ENCODE results near the gene ZC3H6. TPM values are rescaled to one million over a fixed set of nuclear protein-coding genes. Genes with fewer than 3 reads are reported as not detected.
A peak's percentile ranks its signal among the peaks of the same experiment; 100 is the strongest.

Gene ZC3H6, protein sequence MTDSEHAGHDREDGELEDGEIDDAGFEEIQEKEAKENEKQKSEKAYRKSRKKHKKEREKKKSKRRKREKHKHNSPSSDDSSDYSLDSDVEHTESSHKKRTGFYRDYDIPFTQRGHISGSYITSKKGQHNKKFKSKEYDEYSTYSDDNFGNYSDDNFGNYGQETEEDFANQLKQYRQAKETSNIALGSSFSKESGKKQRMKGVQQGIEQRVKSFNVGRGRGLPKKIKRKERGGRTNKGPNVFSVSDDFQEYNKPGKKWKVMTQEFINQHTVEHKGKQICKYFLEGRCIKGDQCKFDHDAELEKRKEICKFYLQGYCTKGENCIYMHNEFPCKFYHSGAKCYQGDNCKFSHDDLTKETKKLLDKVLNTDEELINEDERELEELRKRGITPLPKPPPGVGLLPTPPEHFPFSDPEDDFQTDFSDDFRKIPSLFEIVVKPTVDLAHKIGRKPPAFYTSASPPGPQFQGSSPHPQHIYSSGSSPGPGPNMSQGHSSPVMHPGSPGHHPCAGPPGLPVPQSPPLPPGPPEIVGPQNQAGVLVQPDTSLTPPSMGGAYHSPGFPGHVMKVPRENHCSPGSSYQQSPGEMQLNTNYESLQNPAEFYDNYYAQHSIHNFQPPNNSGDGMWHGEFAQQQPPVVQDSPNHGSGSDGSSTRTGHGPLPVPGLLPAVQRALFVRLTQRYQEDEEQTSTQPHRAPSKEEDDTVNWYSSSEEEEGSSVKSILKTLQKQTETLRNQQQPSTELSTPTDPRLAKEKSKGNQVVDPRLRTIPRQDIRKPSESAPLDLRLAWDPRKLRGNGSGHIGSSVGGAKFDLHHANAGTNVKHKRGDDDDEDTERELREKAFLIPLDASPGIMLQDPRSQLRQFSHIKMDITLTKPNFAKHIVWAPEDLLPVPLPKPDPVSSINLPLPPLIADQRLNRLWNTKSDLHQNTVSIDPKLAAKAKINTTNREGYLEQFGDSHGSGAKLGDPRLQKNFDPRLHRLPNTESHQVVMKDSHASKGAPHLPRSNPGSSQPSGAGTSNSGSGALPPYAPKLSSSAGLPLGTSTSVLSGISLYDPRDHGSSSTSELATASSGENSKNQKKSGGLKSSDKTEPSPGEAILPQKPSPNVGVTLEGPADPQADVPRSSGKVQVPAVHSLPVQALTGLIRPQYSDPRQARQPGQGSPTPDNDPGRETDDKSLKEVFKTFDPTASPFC
- 10 to 100 TPM; 14.4 to 15.0 TPM for total RNA-seq

DNA sequence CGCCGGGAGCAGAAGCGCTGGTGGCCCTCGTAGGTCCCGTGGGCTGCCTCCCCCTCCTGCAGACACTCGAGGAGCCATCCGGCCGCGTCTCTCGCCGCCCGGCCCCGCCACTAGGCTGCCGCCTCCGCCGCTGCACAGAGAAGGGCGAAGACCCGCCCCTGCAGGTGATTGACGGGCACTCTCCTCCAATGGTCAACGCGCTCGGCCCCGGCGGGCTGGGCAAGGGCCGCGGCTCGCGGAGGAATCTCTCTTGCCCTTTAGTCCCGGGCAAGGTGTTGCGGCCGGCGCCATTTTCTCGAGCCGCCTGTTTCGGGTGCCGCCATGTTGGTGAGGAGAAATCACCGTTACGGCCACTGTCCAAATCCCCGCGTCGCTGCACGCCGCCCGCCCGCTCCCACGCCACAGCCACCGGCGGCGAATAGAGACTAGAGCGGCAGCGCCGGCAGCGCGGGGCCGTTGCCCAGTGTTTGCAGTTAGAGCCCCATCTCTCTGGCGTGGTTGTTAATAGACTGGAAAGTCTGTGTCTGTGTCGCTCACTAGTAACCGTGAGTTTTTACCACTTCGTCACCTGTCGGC lies at the start of gene ZC3H6:
Gene ZC3H6 (plus strand): TSS at position 287 of the 576 bp plus-strand sequence. CDS start 398 bp downstream, outside the sequence.
- intact Hi-C loops (cut with micrococcal nuclease), result loop anchor here (1.0 to 5.0 kb wide), 4 partner anchors 20 to 307 kb away; partner anchors contain the start of genes CHCHD5, POLR1B, TMEM87B and ZC3H8

DNA sequence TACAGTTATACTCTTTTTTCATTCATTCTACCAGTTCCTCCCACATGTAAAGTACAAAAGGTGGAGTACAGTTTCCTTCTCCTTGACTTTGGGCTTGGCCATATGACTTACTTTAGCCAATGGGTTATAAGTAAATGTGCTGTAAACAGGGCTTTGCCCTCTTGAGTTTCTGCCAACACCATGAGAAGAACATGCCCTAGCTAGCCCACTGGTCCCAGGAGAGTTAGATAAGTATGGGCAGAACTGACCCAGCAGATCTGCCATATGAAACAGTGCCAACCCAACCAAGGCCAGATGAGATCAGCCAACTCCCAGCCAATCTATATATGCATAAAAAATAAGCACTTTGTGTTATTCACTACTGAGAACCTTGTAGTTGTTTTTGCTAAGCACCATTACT lies 46.0 kb upstream of the ZC3H6 start:
- CTCF ChIA-PET, result no interaction called here

More for the DNA sequence above, at the start of gene ZC3H6:
- peak; percentile 100 for DNase-seq
- Mint-ChIP-seq H3K4me1 (ENCODE audit: low read depth) (peaks cover 17% of the 10 kb centered on the region), H3K27ac (peak within 1 kb of the TSS; percentile 97), H3K4me3 (peak within 1 kb of the TSS; percentile 93), H3K27me3 (no peaks in the 10 kb centered on the region), H3K9me3 (no peaks in the 10 kb centered on the region), H3K36me3 (no peaks in the 10 kb centered on the region)
- ChIA-PET CTCF (no interaction called here), POLR2A (no interaction called here)

DNA sequence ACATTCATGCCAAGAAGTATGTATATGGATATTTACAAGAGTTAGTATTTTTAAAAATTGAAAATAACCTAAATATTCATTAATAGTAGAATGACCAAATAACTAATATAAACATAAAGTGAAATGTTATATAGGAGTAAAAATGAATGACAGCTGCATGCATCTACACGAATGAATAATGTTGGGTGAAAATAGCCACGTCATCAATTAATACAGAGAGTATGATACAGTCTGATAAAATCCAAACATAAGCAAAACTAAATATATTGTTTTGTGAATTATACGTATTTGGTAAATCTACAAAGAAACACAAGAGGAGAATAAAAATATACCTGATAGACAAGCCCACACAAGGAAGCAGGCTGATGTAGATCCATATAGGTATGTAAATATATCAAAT lies 45.0 kb upstream of the ZC3H6 start:
- Mint-ChIP-seq H3K27me3 (no peaks in the 10 kb centered on the region), H3K36me3 (peaks cover 27% of the 10 kb centered on the region), H3K27ac (no peak overlapping the region), H3K9me3 (no peaks in the 10 kb centered on the region), H3K4me3 (no peak overlapping the region), H3K4me1 (ENCODE audit: low read depth) (peaks cover 2% of the 10 kb centered on the region)
- POLR2A ChIA-PET, result no interaction called here
- intact Hi-C loops (cut with micrococcal nuclease), result no loop called here
- CTCF ChIA-PET, result no interaction called here
- DNase-seq, result no peak

More for the DNA sequence above, 46.0 kb upstream of the ZC3H6 start:
- H3K27ac Mint-ChIP-seq, result no peak overlapping the region
- peaks cover 2% of the 10 kb centered on the region for H3K4me1 Mint-ChIP-seq (ENCODE audit: low read depth)
- H3K27me3 Mint-ChIP-seq, result no peaks in the 10 kb centered on the region
- no peak overlapping the region for H3K4me3 Mint-ChIP-seq
- no peak for DNase-seq
- POLR2A ChIA-PET, result no interaction called here
- no peaks in the 10 kb centered on the region for H3K9me3 Mint-ChIP-seq
- peaks cover 32% of the 10 kb centered on the region for H3K36me3 Mint-ChIP-seq
- intact Hi-C loops (cut with micrococcal nuclease), result no loop called here

DNA sequence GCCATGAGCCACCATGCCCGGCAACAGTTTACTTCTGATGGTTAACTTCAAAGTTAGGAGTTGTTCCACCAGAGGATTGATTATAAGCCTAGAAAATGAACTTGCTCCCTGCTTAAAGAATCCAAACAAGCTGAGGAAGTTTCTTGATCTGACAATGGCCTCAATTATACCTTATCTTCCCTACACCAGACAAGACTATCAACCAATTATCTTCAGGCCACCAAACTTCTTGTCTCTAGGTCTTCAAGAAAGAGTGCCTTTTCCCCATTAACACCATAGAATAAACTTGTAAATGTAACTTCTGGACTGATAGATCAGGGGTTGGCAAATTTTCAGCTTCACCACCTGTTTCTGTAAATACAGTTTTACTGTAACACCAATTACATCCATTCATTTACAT lies 35.5 kb upstream of the ZC3H6 start:
- Mint-ChIP-seq H3K9me3 (no peaks in the 10 kb centered on the region), H3K27me3 (no peaks in the 10 kb centered on the region), H3K4me1 (ENCODE audit: low read depth) (peaks cover 16% of the 10 kb centered on the region), H3K27ac (no peak overlapping the region), H3K36me3 (peaks cover 21% of the 10 kb centered on the region), H3K4me3 (no peak overlapping the region)
- DNase-seq, result no peak
- POLR2A ChIA-PET, result no interaction called here
- CTCF ChIA-PET, result no interaction called here
- intact Hi-C loops (cut with micrococcal nuclease), result no loop called here

DNA sequence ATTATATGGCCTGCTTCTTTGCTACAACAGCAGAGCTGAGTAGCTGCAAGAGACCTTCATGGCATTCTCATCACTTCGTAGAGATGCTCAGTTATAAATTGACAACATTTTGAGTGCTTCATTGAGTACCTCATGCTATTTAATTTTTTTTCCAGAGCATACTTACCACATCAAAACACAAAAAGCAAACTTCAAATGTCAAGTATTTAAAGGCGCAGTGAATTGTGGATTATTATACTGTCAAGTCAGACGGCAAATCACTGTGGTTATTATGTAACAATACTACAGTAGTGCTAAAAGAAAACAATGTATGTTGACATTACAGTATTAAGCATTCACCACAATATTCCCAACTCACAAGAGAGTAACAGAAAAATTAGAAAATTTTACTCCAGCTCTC lies 33.0 kb upstream of the ZC3H6 start:
- intact Hi-C loops (cut with micrococcal nuclease), result no loop called here
- CTCF ChIA-PET, result interaction anchor here (0.7 to 1.8 kb wide), 4 partner anchors 17 to 255 kb away, joined by 3 to 4 read pairs (median 4); no protein-coding TSS in a partner anchor
- peaks cover 29% of the 10 kb centered on the region for H3K36me3 Mint-ChIP-seq

DNA sequence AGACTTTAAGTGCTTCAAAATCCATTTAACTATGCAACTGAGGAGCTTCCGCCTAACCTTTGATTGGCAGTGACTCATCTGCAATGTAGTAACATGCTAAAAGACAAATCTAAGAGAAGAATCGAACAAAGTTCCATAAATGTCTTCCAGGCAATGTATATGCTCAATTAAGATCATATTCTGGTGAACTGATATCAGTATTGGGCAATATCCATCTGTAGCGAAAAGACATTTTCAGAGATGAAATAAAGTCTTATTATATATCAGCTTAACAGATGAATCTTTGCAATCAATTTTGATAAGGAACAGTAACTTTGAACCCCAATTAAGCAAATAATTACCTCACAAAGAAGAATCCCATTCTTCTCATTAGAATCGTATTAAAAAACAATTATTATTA lies 32.2 kb upstream of the ZC3H6 start:
- DNase-seq, result no peak
- no peak overlapping the region for H3K27ac Mint-ChIP-seq
- ChIA-PET POLR2A (interaction anchor here (1.9 kb wide), 1 partner anchor 12 kb away, joined by 6 read pairs; the partner anchor contains the start of gene ZC3H8), CTCF (interaction anchor here (0.7 to 1.8 kb wide), 3 partner anchors 16 to 102 kb away, joined by 3 to 4 read pairs (median 4); no protein-coding TSS in a partner anchor)
- no peaks in the 10 kb centered on the region for H3K27me3 Mint-ChIP-seq
- intact Hi-C loops (cut with micrococcal nuclease), result no loop called here
- peaks cover 22% of the 10 kb centered on the region for H3K4me1 Mint-ChIP-seq (ENCODE audit: low read depth)
- peaks cover 29% of the 10 kb centered on the region for H3K36me3 Mint-ChIP-seq
- no peak overlapping the region for H3K4me3 Mint-ChIP-seq
- no peaks in the 10 kb centered on the region for H3K9me3 Mint-ChIP-seq

More for the DNA sequence above, 33.0 kb upstream of the ZC3H6 start:
- Mint-ChIP-seq H3K9me3 (no peaks in the 10 kb centered on the region), H3K4me1 (ENCODE audit: low read depth) (peaks cover 22% of the 10 kb centered on the region), H3K27ac (no peak overlapping the region), H3K27me3 (no peaks in the 10 kb centered on the region), H3K4me3 (no peak overlapping the region)
- DNase-seq, result no peak
- POLR2A ChIA-PET, result interaction anchor here (1.9 kb wide), 1 partner anchor 12 kb away, joined by 6 read pairs; the partner anchor contains the start of gene ZC3H8

DNA sequence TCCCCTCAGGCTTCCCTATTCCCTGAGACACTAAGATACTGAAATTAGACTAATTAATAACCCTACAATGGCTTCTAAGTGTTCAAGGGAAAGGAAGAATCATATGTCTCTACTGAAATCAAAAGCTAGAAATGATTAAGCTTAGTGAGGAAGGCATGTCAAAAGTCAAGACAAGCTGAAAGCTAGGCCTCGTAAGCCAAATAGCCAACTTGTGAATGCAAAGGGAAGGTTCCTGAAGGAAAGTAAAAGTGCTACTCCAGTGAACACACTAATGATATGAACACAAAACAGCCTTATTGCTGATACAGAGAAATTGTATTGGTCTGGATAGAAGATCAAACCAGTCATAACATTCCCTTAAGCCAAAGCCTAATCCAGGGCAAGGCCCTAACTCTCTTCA lies 30.5 kb upstream of the ZC3H6 start:
- ChIA-PET POLR2A (interaction anchor here (1.2 kb wide), 1 partner anchor 10 kb away, joined by 3 read pairs; the partner anchor contains the start of gene ZC3H8), CTCF (interaction anchor here (1.1 to 4.3 kb wide), 2 partner anchors 15 to 123 kb away, joined by 4 to 22 read pairs; no protein-coding TSS in a partner anchor)
- intact Hi-C loops (cut with micrococcal nuclease), result no loop called here
- H3K36me3 Mint-ChIP-seq, result peaks cover 37% of the 10 kb centered on the region
- H3K27me3 Mint-ChIP-seq, result no peaks in the 10 kb centered on the region
- no peak overlapping the region for H3K4me3 Mint-ChIP-seq
- no peak for DNase-seq
- H3K4me1 Mint-ChIP-seq (ENCODE audit: low read depth), result peaks cover 22% of the 10 kb centered on the region
- no peaks in the 10 kb centered on the region for H3K9me3 Mint-ChIP-seq
- peak overlapping the region; percentile 54 for H3K27ac Mint-ChIP-seq

DNA sequence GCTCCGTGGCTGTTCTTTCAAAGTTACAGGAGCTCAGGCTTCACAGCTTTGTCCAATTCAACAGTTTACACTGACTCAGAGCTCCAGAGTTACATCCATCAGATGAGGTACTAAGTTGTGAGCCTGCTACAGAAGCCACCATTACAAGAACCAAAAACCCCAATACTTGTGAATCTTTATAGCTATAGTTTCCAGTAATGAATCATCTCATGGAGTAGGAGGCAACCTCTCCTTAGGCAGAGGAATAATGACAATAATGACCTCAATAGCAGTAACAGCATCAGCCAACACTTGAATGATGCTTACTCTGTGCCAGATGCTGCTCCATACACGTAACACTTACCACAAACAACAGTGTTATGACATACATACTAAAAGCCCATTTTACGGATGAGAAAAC lies 24.1 kb upstream of the ZC3H6 start:
- intact Hi-C loops (cut with micrococcal nuclease), result loop anchor here (10.0 kb wide), 1 partner anchor 294 kb away; the partner anchor contains the start of gene POLR1B
- Mint-ChIP-seq H3K27me3 (no peaks in the 10 kb centered on the region), H3K4me1 (ENCODE audit: low read depth) (peaks cover 15% of the 10 kb centered on the region), H3K4me3 (no peak overlapping the region), H3K36me3 (peaks cover 14% of the 10 kb centered on the region), H3K27ac (no peak overlapping the region), H3K9me3 (no peaks in the 10 kb centered on the region)
- ChIA-PET CTCF (interaction anchor here (1.0 to 2.5 kb wide), 3 partner anchors 9 to 130 kb away, joined by 3 to 20 read pairs (median 15); no protein-coding TSS in a partner anchor), POLR2A (interaction anchor here (0.9 to 1.3 kb wide), 2 partner anchors 63 to 68 kb away, joined by 3 read pairs; no protein-coding TSS in a partner anchor)
- no peak for DNase-seq

DNA sequence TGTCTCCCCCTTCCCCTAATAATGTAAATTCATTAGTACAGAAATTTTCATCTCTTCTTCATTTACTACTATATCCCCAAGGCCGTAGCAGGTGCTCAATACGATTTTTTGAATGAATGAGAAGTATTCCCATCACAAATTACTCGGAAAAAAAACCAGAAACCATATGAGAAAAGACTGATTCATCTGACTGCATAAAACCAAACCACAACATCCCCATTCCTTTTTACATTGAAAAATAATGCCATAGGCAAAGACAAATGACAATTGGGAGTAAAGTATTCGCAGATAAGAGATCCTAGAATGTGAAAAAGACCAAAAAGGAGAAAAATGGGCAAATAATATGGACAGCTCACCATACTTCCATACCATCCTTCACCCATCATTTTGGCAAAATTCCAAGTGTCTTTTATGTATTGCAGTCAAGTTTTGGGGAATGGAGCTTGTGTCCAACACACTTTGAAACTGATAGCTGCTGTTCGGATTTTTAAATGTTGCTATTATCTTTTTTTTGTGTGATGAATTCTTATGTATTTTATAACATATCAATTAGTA lies 22.1 kb upstream of the ZC3H6 start:
- H3K9me3 Mint-ChIP-seq, result no peaks in the 10 kb centered on the region
- peak overlapping the region; percentile 48 for H3K4me3 Mint-ChIP-seq
- H3K36me3 Mint-ChIP-seq, result peaks cover 7% of the 10 kb centered on the region
- POLR2A ChIA-PET, result no interaction called here
- peak overlapping the region; percentile 16 for H3K27ac Mint-ChIP-seq
- no peaks in the 10 kb centered on the region for H3K27me3 Mint-ChIP-seq
- peaks cover 19% of the 10 kb centered on the region for H3K4me1 Mint-ChIP-seq (ENCODE audit: low read depth)
- CTCF ChIA-PET, result interaction anchor here (0.8 to 1.4 kb wide), 2 partner anchors 132 to 179 kb away, joined by 4 to 6 read pairs; no protein-coding TSS in a partner anchor
- intact Hi-C loops (cut with micrococcal nuclease), result loop anchor here (10.0 kb wide), 1 partner anchor 291 kb away; the partner anchor contains the start of gene POLR1B
- no peak for DNase-seq

DNA sequence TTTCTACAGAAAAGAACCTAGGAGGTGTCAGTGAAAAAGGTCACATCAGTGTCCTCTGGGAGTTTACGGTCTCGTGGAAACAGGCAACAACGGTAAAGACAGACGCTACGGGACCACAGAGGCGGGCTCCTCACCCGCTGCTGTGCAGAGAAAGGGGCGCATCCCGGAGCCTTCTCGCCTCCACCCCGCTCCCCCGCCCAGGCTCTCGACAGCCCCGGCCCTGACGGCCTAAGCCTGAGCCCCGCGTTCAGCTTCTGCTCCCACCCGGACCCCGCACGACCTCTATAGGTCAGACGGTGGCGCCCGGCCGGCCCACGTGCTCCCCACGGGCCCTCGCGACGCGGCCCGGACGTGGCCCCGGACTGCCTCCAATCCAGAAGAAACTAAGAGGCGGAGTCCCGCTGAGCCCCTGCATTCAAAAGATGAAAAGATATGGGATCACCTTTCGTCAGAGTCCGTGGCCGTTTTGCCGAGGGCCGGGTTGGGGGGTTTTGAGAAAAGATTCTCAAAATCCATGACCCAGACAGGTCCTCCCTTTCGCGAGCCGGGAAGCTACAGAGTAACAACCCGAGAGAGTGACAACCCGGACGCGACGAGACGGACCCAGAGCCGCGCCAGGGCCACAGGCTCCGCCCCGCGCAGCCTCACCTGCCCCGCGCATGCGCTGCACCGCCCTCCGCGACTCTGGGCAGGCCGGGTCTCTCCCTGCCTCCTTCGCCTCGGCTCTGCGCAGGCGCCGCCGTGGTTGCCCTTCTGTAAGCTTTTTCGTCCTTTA lies 20.7 kb upstream of the ZC3H6 start, which contains the start of gene ZC3H8:
Gene ZC3H8 (minus strand): TSS at position 577 of the 775 bp plus-strand sequence. CDS start 61 bp downstream, at position 516.
- Mint-ChIP-seq H3K9me3 (no peaks in the 10 kb centered on the region), H3K4me3 (peak within 1 kb of the TSS; percentile 78), H3K27ac (peak within 1 kb of the TSS; percentile 87), H3K36me3 (no peaks in the 10 kb centered on the region), H3K4me1 (ENCODE audit: low read depth) (peaks cover 21% of the 10 kb centered on the region), H3K27me3 (no peaks in the 10 kb centered on the region)
- peak; percentile 97 for DNase-seq
- ChIA-PET CTCF (interaction anchor here (0.6 to 1.5 kb wide), 6 partner anchors 11 to 248 kb away, joined by 3 to 8 read pairs (median 3); no protein-coding TSS in a partner anchor), POLR2A (interaction anchor here (0.8 to 1.6 kb wide), 7 partner anchors 9 to 134 kb away, joined by 3 to 9 read pairs (median 4); no protein-coding TSS in a partner anchor)
- intact Hi-C loops (cut with micrococcal nuclease), result loop anchor here (1.0 to 10.0 kb wide), 9 partner anchors 21 to 372 kb away; partner anchors contain the start of genes ANAPC1, CHCHD5, POLR1B and TMEM87B
